GM13977 (cell line): ENCODE data around the gene PSEN2.

Experiments
- DNase-seq: peaks from one replicate; pipeline ENCODE4 v3.0.0; 2012; ENCODE audit warnings: low spot score
- CTCF ChIP-seq: IDR thresholded peaks from 2 replicates; pipeline ENCODE4 v1.5.1; 2012; ENCODE audit warnings: mild to moderate bottlenecking, control low read depth; ENCODE audit not compliant: insufficient read depth; ENCODE audit errors: extremely low read depth, missing control alignments
- in situ Hi-C: fragments of 300-500 bp; cut with MboI; formaldehyde crosslinking; loops from one replicate; pipeline ENCODE4 v1.12.0; 2022; ENCODE audit warnings: low sequenced_read_pairs, low pct_unique_long_range_greater_than_20kb, mixed read lengths, inconsistent platforms; ENCODE audit not compliant: unreplicated experiment

PSEN2 gene

GRCh38 chr1:226942392-226942791, 72.0 kb downstream of the PSEN2 start:
- in situ Hi-C loops: no loop called here

GRCh38 chr1:226943156-226943555, 72.7 kb downstream of the PSEN2 start:
- no peak for TF ChIP-seq CTCF
- in situ Hi-C loops: no loop called here
- no peak for DNase-seq

More at GRCh38 chr1:226942392-226942791, 72.0 kb downstream of the PSEN2 start:
- DNase-seq: no peak
- no peak for TF ChIP-seq CTCF

DNA sequence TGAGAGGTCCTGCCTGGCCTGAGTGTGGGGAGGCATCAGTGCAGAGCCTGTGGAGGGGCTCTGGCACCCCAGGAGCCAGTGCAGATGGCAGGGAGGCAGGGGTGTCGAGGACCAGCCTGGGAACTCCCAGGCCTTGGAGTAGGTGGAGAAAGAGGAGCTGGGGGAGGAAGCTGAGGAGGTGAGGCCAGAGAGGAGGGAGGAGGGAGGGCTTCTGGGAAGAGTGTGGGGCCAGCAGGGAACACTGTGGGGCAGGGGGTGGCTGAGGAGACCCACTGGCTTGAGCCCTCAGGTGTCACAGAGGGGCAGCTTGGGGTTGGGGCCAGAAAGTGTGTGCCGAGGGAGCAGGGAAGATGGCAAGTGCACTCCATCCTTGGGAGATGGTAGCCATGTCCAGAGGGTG, 73.5 kb downstream of the PSEN2 start:
- no peak for TF ChIP-seq CTCF
- DNase-seq: no peak
- in situ Hi-C loops: no loop called here

DNA sequence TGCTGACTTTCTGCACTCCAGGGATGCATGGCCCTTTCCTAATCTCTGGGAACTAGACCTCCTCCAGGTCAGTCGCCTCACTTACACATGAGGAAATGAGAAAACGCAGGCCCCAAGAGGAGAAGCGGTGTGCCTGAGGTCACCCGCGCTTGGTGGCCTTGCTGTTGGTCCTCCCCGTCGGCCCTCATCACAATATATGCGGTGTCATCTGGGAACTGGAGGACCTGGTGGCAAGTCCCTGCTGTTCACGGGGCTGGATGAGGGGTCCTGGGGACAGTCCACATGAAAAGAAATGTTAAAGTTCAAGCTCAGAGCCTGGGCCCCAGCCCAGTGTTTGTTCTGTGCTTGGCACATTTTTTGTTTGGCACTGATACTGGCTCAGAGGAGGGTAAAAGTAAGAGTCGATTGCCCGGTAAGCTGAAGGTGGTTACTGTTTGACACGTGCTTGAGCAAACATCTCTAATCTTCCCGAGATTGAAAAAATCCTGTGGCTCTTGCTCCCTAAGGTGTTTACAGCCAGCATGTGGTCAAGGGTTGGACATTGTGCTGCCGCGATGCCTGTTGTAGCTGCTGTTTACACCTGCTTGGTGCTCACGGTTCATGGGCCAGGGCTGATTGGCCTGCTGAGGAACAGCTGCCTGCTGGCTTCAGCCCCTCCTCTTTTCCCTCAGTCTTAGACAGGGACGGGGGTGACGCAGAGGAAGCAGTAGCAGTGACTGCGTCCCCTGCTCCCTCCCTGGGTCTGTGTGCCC, 74.9 kb downstream of the PSEN2 start:
- TF ChIP-seq CTCF: no peak
- in situ Hi-C loops: no loop called here
- DNase-seq: no peak
